HG03354 (cell line): Measurements from ENCODE around the gene CYP2R1.

Experiments
- ATAC-seq: cut with Tn5 transposase; IDR thresholded peaks from one replicate; pipeline ENCODE4 v1.9.1; 2021; ENCODE audit warnings: mild to moderate bottlenecking; ENCODE audit not compliant: unreplicated experiment, poor library complexity, severe bottlenecking

CYP2R1 gene

GRCh38 chr11:14842002-14842401 is 50.0 kb downstream of the CYP2R1 start:
- ATAC-seq, result no peak

- no peak for ATAC-seq
Measured at GRCh38 chr11:14835496-14836492, 56.2 kb downstream of the CYP2R1 start.
